Mesenchymal stem cell (in vitro differentiated cells and primary cell): ENCODE measurements around the gene NUBP2.

Experiments
- DNase-seq: peaks from one replicate; pipeline ENCODE4 v3.0.0-alpha.2; 2013
- H2AFZ ChIP-seq: one replicate; pipeline ENCODE4 v1.6.1; 2013; ENCODE audit warnings: low read depth, mild to moderate bottlenecking, control low read depth, inconsistent platforms, low read length, moderate library complexity
- H2AK5ac ChIP-seq: 2 replicates; pipeline ENCODE4 v1.6.1; 2013; ENCODE audit warnings: low read length, moderate library complexity, mild to moderate bottlenecking, inconsistent platforms; ENCODE audit not compliant: severe bottlenecking
- H2BK120ac ChIP-seq: one replicate; pipeline ENCODE4 v1.6.1; 2013; ENCODE audit warnings: low read depth, mild to moderate bottlenecking, inconsistent platforms, low read length, moderate library complexity
- H2BK12ac ChIP-seq, 2 experiments: one replicate each; pipeline ENCODE4 v1.6.1; 2013; ENCODE audit warnings: inconsistent platforms in 2 of 2, low read length in 2 of 2, mild to moderate bottlenecking in 2 of 2, moderate library complexity in 2 of 2, control low read depth in 1 of 2
- H2BK15ac ChIP-seq: one replicate; pipeline ENCODE4 v1.6.1; 2013; ENCODE audit warnings: mild to moderate bottlenecking, low read depth, inconsistent platforms; ENCODE audit not compliant: poor library complexity, severe bottlenecking
- H2BK5ac ChIP-seq: 2 replicates; pipeline ENCODE4 v1.6.1; 2013; ENCODE audit warnings: low read depth, mild to moderate bottlenecking, low read length, control low read depth, inconsistent platforms; ENCODE audit not compliant: poor library complexity, severe bottlenecking
- H3K14ac ChIP-seq, 2 experiments: one replicate each; pipeline ENCODE4 v1.6.1; 2013; ENCODE audit warnings: inconsistent platforms in 2 of 2, low read length in 2 of 2, control low read depth in 1 of 2, mild to moderate bottlenecking in 1 of 2, moderate library complexity in 1 of 2
- H3K18ac ChIP-seq, 2 experiments: one replicate each; pipeline ENCODE4 v1.6.1; 2013; ENCODE audit warnings: inconsistent platforms in 2 of 2, low read length in 2 of 2, control low read depth in 1 of 2, low read depth in 1 of 2, mild to moderate bottlenecking in 1 of 2
- H3K23ac ChIP-seq, 2 experiments: one replicate each; pipeline ENCODE4 v1.6.1; 2013; ENCODE audit warnings: inconsistent platforms in 2 of 2, low read length in 2 of 2, mild to moderate bottlenecking in 2 of 2, moderate library complexity in 2 of 2, control low read depth in 1 of 2
- H3K27ac ChIP-seq: 2 replicates; pipeline ENCODE4 v1.5.1; 2013; ENCODE audit warnings: mild to moderate bottlenecking, moderate library complexity, low read length, control low read depth, inconsistent platforms; ENCODE audit not compliant: poor library complexity, severe bottlenecking
- H3K27me3 ChIP-seq, 2 experiments: 2 replicates each; pipeline versions ENCODE4 v1.6.1 to v1.7.0; 2013; ENCODE audit warnings: low read length in 2 of 2, mild to moderate bottlenecking in 2 of 2, moderate library complexity in 2 of 2, control low read depth in 1 of 2, inconsistent platforms in 1 of 2; ENCODE audit not compliant: control insufficient read depth in 1 of 2, insufficient read depth in 1 of 2
- H3K36me3 ChIP-seq, 2 experiments: 2 replicates each; pipeline versions ENCODE4 v1.6.1 to v1.7.0; 2013; ENCODE audit warnings: low read length in 2 of 2, control low read depth in 1 of 2, inconsistent platforms in 1 of 2, low read depth in 1 of 2, mild to moderate bottlenecking in 1 of 2; ENCODE audit not compliant: insufficient read depth in 2 of 2, control insufficient read depth in 1 of 2
- H3K4ac ChIP-seq, 2 experiments: one replicate each; pipeline ENCODE4 v1.6.1; 2013; ENCODE audit warnings: inconsistent platforms in 2 of 2, low read length in 2 of 2, mild to moderate bottlenecking in 2 of 2, moderate library complexity in 2 of 2, control low read depth in 1 of 2, low read depth in 1 of 2
- H3K4me1 ChIP-seq: 2 replicates; pipeline ENCODE4 v1.6.1; 2013; ENCODE audit warnings: low read depth, low read length, control low read depth; ENCODE audit not compliant: control insufficient read depth, insufficient read depth
- H3K4me2 ChIP-seq: 2 replicates; pipeline ENCODE4 v1.6.1; 2013; ENCODE audit warnings: low read length, mild to moderate bottlenecking, inconsistent platforms; ENCODE audit not compliant: poor library complexity, severe bottlenecking
- H3K4me3 ChIP-seq, 2 experiments: 2 replicates each; pipeline versions ENCODE4 v1.5.1 to v1.7.0; 2013; ENCODE audit warnings: low read length in 2 of 2, mild to moderate bottlenecking in 2 of 2, control low read depth in 1 of 2, low read depth in 1 of 2; ENCODE audit not compliant: insufficient read depth in 1 of 2
- H3K79me1 ChIP-seq: replicated peaks from 2 replicates; pipeline ENCODE4 v1.6.1; 2013; ENCODE audit warnings: mild to moderate bottlenecking, control low read depth, low read length, inconsistent platforms; ENCODE audit not compliant: poor library complexity, severe bottlenecking
- H3K9ac ChIP-seq: 2 replicates; pipeline ENCODE4 v1.7.0; 2013; ENCODE audit warnings: mild to moderate bottlenecking, low read length, moderate library complexity
- H3K9me3 ChIP-seq: 2 replicates; pipeline ENCODE4 v1.7.0; 2013; ENCODE audit warnings: mild to moderate bottlenecking, low read length; ENCODE audit not compliant: control insufficient read depth
- H4K8ac ChIP-seq: one replicate; pipeline ENCODE4 v1.6.1; 2013; ENCODE audit warnings: inconsistent platforms, mild to moderate bottlenecking, low read length, moderate library complexity
- H4K91ac ChIP-seq: one replicate; pipeline ENCODE4 v1.6.1; 2013; ENCODE audit warnings: mild to moderate bottlenecking, low read length, inconsistent platforms
- WGBS: methylation state at CpG from one replicate; pipeline ENCODE4 v1.1.7; 2013; ENCODE audit warnings: mixed read lengths; 5-methylcytosine and 5-hydroxymethylcytosine counted together

The NUBP2 gene

DNA sequence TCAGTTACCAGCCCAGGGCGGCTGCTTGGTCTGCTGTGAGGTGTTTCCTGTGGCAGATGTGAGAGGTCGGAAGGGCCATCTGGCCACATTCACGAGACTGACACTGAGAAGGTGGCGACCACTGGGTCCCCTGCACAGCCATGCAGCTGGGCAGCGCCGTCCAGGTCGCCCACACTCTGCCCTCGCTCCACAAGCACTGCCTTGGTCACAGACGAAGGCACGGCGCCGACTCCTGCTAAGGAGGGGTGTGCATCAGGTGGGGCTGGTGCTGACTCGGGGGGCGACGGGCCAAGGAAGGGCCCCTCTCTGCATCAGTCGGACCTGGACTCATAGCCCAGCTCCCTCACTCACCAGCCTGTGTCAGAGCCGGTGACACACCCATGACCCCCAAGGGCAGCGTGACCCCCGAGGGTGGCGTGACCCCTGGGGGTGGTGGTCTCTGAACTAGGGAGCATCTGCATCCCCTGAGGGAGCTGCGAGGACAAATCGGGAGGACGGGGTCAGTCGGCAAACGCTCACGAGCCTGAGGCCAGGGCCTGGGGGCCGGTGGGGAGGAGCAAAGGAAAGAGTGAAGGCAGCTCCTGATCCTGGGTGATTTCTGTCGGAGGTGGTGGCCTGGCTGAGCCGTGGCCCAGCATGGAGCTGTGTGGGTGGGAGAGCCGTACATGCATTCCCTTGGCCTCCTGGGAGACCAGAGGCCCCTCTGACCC lies 41.8 kb upstream of the NUBP2 start:
- Histone ChIP-seq H2BK15ac (peak overlapping the region; percentile 18), H3K27ac (no peak overlapping the region), H3K4me3 (no peak overlapping the region), H3K36me3 (peaks cover 42 to 79% of the 10 kb centered on the region in 2 experiments), H3K4me1 (peaks cover 13% of the 10 kb centered on the region), H3K14ac (no peak overlapping the region), H2AFZ (no peak overlapping the region), H3K9me3 (no peaks in the 10 kb centered on the region), H2BK120ac (no peak overlapping the region), H3K4ac (no peak overlapping the region), H2AK5ac (no peak overlapping the region), H3K23ac (no peak overlapping the region), H2BK5ac (no peak overlapping the region), H3K18ac (no peak overlapping the region), H4K8ac (no peak overlapping the region), H4K91ac (no peak overlapping the region), H3K27me3 (no peaks in the 10 kb centered on the region), H3K79me1 (peaks cover 29% of the 10 kb centered on the region), H3K9ac (no peak overlapping the region), H2BK12ac (no peak overlapping the region), H3K4me2 (no peak overlapping the region)
- no peak for DNase-seq
- 95% methylated on average over 28 of the region's 30 CpGs for WGBS

DNA sequence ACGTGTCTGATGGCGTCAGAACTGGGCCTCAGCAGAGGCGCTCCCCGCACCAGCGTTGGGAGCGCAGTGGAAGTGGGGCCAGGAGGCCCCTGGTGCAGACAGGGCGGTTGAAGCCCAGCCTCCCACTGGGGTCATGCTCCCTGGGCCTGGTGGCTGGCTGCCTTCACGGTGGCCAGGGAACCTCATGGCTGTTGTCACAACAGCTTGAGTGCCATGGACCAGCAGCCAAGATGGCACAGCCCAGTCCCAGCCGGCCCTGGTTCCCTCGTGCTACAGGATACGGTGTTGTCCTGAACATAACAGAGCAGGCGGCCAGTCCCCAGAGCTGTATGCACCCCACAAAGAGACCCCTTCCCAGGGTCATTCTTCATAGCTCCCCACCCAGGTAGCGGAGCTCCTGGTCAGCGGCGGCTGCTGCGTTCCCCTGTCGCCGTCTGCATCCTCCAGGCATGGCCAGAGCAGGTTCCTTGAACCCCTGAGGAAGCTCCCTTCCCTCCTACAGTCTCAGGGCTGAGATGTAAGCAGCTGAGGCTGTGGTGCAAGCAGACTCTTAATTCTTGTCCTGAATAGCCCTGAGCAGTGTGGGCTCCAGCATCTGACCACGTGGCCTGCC lies 41.1 kb upstream of the NUBP2 start:
- H3K79me1 ChIP-seq: peaks cover 29% of the 10 kb centered on the region
- H4K91ac ChIP-seq: no peak overlapping the region
- no peak overlapping the region for H2BK15ac ChIP-seq
- H2BK12ac ChIP-seq: no peak overlapping the region
- no peak overlapping the region for H3K4me3 ChIP-seq
- no peak overlapping the region for H4K8ac ChIP-seq
- no peak overlapping the region for H3K14ac ChIP-seq
- H2AK5ac ChIP-seq: no peak overlapping the region
- H3K4me1 ChIP-seq: peaks cover 19% of the 10 kb centered on the region
- WGBS: 96% methylated on average over 19 of the region's 19 CpGs
- H2AFZ ChIP-seq: no peak overlapping the region
- no peak overlapping the region for H3K4ac ChIP-seq
- H3K27ac ChIP-seq: no peak overlapping the region
- H3K36me3 ChIP-seq: peaks cover 47 to 76% of the 10 kb centered on the region in 2 experiments
- H3K9ac ChIP-seq: no peak overlapping the region
- H3K9me3 ChIP-seq: no peaks in the 10 kb centered on the region
- no peak overlapping the region for H2BK120ac ChIP-seq
- DNase-seq: no peak
- H3K18ac ChIP-seq: no peak overlapping the region
- no peak overlapping the region for H3K4me2 ChIP-seq
- no peaks in the 10 kb centered on the region for H3K27me3 ChIP-seq
- H3K23ac ChIP-seq: no peak overlapping the region
- H2BK5ac ChIP-seq: no peak overlapping the region

DNA sequence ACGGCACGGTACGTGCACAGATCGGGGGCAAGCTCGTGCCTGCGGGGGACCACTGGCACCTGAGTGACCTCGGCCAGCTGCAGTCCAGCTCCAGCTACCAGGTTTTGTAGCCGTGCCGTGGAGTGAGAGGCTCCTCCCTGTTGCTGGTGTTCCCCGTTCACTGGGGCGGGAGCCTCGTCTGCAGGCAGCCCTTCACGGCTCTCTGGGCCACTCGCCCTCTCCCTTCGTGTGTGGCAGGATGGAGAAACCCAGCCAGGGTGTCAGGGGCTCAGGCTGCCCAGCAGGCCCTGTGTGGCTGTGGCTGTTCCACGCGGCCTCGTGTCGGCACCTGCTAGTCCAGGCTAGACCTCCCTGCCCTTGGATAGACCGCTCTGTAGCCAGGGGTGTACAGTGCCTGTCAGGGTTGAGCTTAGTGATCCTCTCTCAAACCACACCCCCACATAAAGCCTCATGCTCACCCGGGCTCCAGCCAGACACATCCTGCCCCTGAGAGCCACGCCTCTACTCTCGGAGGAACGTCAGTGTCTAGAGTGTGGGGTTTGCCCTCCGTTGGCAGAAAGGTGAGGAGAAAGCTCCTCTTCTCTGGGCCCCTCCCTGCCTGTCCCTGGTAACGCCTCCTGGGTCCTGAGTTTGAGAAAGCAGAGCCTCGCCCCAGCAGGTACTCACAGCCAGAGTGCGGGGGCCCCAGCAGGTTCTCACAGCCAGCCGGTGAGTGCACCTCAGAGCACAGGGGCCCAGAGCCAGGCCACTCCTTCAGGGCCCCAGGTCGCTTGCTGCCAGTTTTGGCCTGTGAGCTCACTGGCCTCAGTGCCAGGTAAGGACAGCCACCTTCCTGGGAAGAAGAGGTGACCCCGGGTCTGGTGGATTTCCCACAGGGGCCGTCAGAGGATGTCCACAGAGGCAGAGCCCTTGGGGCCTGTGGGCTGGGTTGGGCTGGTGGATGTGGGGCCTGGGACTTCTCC lies 39.1 kb upstream of the NUBP2 start:
- Histone ChIP-seq H3K4me3 (no peak overlapping the region), H4K8ac (no peak overlapping the region), H3K36me3 (peaks cover 65 to 83% of the 10 kb centered on the region in 2 experiments), H2BK120ac (no peak overlapping the region), H3K27me3 (no peaks in the 10 kb centered on the region), H3K9ac (no peak overlapping the region), H2BK15ac (no peak overlapping the region), H3K9me3 (no peaks in the 10 kb centered on the region), H2BK5ac (no peak overlapping the region), H3K4ac (no peak overlapping the region), H2AFZ (no peak overlapping the region), H3K14ac (no peak overlapping the region), H2BK12ac (no peak overlapping the region), H3K18ac (no peak overlapping the region), H4K91ac (peak overlapping the region; percentile 1), H3K4me2 (no peak overlapping the region), H2AK5ac (no peak overlapping the region), H3K27ac (no peak overlapping the region), H3K23ac (no peak overlapping the region), H3K4me1 (peaks cover 26% of the 10 kb centered on the region), H3K79me1 (peaks cover 40% of the 10 kb centered on the region)
- WGBS: 97% methylated on average over 31 of the region's 32 CpGs
- DNase-seq: no peak

DNA sequence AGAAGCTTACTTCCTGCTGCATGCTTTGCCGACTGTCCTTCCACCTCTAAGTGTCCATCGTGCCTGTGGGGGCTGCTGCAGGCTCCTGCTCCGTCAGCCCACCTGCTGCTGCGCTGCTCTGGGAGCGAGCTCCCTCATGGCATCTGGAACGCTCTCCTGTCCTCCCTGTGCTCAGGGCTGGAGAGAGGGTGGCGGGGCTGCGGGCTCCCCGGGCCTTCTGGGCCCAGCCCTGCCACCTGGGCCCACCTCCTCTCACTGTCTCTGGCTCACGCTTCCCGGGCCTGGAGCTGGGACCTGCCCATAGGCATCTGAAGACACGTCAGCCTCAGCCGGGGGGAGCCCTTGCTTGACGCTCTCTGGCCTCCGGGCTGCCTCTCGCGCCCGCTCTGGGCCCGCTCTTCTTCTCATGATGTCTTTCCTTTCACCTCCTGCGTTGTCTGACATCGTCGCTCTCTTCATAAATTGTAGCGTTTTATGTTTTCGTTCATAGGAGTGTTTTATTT lies 38.4 kb upstream of the NUBP2 start:
- peaks cover 26% of the 10 kb centered on the region for H3K4me1 ChIP-seq
- 96% methylated on average over 19 of the region's 24 CpGs for WGBS
- no peak overlapping the region for H3K4me2 ChIP-seq
- H2BK120ac ChIP-seq: no peak overlapping the region
- no peak overlapping the region for H3K4ac ChIP-seq
- H2BK5ac ChIP-seq: no peak overlapping the region
- no peak overlapping the region for H3K4me3 ChIP-seq
- no peak overlapping the region for H3K14ac ChIP-seq
- no peak overlapping the region for H2BK12ac ChIP-seq
- H3K23ac ChIP-seq: no peak overlapping the region
- no peak overlapping the region for H4K91ac ChIP-seq
- no peak overlapping the region for H3K9ac ChIP-seq
- no peaks in the 10 kb centered on the region for H3K27me3 ChIP-seq
- no peak overlapping the region for H2AFZ ChIP-seq
- peaks cover 45% of the 10 kb centered on the region for H3K79me1 ChIP-seq
- no peaks in the 10 kb centered on the region for H3K9me3 ChIP-seq
- no peak overlapping the region for H2AK5ac ChIP-seq
- DNase-seq: no peak
- no peak overlapping the region for H4K8ac ChIP-seq
- H3K36me3 ChIP-seq: peaks cover 72 to 87% of the 10 kb centered on the region in 2 experiments
- H2BK15ac ChIP-seq: no peak overlapping the region
- no peak overlapping the region for H3K18ac ChIP-seq
- no peak overlapping the region for H3K27ac ChIP-seq
